Osteoblast (primary cell): Measurements from ENCODE around the gene MYO18B. TPM values are rescaled to one million over a fixed set of nuclear protein-coding genes. Genes with fewer than 3 reads are reported as not detected.

Source experiments
- DNase-seq: peaks from one replicate; pipeline ENCODE4 v3.0.0; 2011; ENCODE audit warnings: low spot score, mixed read lengths; ENCODE audit not compliant: insufficient read length; ENCODE audit errors: missing footprints
- H2AFZ ChIP-seq: 2 replicates; pipeline ENCODE4 v1.6.0; 2011; ENCODE audit warnings: mild to moderate bottlenecking, low read length
- H3K27ac ChIP-seq: 2 replicates; pipeline ENCODE4 v1.5.1; 2011; ENCODE audit warnings: mild to moderate bottlenecking, low read depth, low read length, moderate library complexity
- H3K27me3 ChIP-seq: 2 replicates; pipeline ENCODE4 v1.6.0; 2012; ENCODE audit warnings: mild to moderate bottlenecking, control low read depth, inconsistent platforms, low read length, moderate library complexity; ENCODE audit not compliant: insufficient read depth
- H3K36me3 ChIP-seq: 2 replicates; pipeline ENCODE4 v1.5.1; 2011; ENCODE audit warnings: mild to moderate bottlenecking, low read length, control low read depth, moderate library complexity; ENCODE audit not compliant: insufficient read depth
- H3K4me1 ChIP-seq: 2 replicates; pipeline ENCODE4 v1.5.1; 2011; ENCODE audit warnings: mild to moderate bottlenecking, low read length, control low read depth, moderate library complexity; ENCODE audit not compliant: insufficient read depth
- H3K4me2 ChIP-seq: 2 replicates; pipeline ENCODE4 v1.6.0; 2011; ENCODE audit warnings: mild to moderate bottlenecking, low read length; ENCODE audit not compliant: insufficient read depth
- H3K4me3 ChIP-seq: fragments of 200-600 bp; sonication (generic); 3 replicates; pipeline ENCODE4 v1.5.1; 2012; ENCODE audit warnings: mild to moderate bottlenecking, low read length, inconsistent platforms; ENCODE audit not compliant: insufficient read depth
- H3K79me2 ChIP-seq: 2 replicates; pipeline ENCODE4 v1.6.0; 2012; ENCODE audit warnings: mild to moderate bottlenecking, low read length, control low read depth, inconsistent platforms; ENCODE audit not compliant: insufficient read depth
- H3K9me3 ChIP-seq: 2 replicates; pipeline ENCODE4 v1.5.1; 2011; ENCODE audit warnings: low read depth, low read length, control low read depth
- H4K20me1 ChIP-seq: 2 replicates; pipeline ENCODE4 v1.6.0; 2012; ENCODE audit warnings: mild to moderate bottlenecking, low read length, control low read depth; ENCODE audit not compliant: insufficient read depth
- total RNA-seq: library from RNA; depleted of rRNA; stranded (reverse); fragments of >200 nt; gene quantifications from 2 replicates; pipeline ENCODE4 v1.2.3, GENCODE V29; 2012
- TF ChIP-seq, protein P1 (sequence below): IDR thresholded peaks from 2 replicates; pipeline ENCODE4 v1.5.1; 2011; ENCODE audit warnings: mild to moderate bottlenecking, low read depth, low read length, moderate library complexity; ENCODE audit errors: extremely low read depth

MYO18B gene
- total RNA-seq, 1 donor = under 0.01 TPM

DNA sequence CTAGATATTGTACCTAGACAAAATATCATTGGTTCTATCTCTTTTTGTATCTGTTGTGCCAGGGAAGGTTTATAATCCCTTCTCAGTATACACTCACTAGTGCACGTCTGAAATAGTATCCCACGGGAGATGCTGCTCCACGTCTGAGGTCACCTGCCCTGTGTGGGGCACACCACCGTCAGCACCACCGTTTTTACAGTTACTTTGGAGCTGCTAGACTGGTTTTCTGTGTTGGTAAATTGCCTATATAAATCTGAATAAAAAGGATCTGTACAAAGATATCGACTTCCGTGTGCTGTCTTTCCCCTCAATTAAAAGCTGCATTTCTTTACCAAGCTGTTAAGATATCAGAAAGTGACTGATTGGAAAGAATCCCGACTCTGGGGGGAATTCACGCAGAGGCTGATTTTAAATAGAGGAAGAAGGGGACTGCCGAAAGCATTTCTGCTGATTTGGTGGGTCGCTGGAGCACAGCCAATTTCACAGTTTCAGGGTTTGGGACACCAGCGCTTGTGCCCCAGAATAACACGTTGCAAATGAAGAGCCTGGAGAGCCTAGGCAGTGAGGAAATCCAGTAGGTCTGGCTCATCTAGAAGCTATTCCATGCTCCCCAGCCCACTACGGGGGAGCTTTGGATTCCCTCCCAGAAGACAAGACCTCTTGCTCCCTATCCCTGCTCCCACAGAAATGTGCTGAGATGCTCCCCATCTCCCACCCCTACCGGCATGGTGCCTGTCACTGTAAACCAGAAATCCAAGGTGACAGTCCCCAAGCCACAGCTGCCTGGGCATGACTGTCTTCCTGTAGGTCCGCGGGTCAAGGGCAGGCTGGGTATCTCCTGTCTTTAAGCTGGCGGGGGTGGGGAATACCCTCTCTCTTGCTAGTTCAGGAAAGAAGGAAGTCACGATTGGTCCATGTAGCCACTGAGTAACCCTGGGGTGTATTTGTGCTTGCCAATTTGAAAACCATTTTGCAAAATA is 12.7 kb upstream of the MYO18B start:
- H4K20me1 ChIP-seq = no peaks in the 10 kb centered on the region
- TF ChIP-seq, protein P1, sequence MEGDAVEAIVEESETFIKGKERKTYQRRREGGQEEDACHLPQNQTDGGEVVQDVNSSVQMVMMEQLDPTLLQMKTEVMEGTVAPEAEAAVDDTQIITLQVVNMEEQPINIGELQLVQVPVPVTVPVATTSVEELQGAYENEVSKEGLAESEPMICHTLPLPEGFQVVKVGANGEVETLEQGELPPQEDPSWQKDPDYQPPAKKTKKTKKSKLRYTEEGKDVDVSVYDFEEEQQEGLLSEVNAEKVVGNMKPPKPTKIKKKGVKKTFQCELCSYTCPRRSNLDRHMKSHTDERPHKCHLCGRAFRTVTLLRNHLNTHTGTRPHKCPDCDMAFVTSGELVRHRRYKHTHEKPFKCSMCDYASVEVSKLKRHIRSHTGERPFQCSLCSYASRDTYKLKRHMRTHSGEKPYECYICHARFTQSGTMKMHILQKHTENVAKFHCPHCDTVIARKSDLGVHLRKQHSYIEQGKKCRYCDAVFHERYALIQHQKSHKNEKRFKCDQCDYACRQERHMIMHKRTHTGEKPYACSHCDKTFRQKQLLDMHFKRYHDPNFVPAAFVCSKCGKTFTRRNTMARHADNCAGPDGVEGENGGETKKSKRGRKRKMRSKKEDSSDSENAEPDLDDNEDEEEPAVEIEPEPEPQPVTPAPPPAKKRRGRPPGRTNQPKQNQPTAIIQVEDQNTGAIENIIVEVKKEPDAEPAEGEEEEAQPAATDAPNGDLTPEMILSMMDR = no peak
- no peaks in the 10 kb centered on the region for H3K36me3 ChIP-seq
- no peak overlapping the region for H3K27ac ChIP-seq
- no peak overlapping the region for H3K4me2 ChIP-seq
- H3K4me3 ChIP-seq = no peak overlapping the region
- H3K4me1 ChIP-seq = no peaks in the 10 kb centered on the region
- no peak overlapping the region for H2AFZ ChIP-seq
- H3K27me3 ChIP-seq = no peaks in the 10 kb centered on the region
- no peak for DNase-seq
- no peaks in the 10 kb centered on the region for H3K9me3 ChIP-seq
- H3K79me2 ChIP-seq = no peaks in the 10 kb centered on the region

DNA sequence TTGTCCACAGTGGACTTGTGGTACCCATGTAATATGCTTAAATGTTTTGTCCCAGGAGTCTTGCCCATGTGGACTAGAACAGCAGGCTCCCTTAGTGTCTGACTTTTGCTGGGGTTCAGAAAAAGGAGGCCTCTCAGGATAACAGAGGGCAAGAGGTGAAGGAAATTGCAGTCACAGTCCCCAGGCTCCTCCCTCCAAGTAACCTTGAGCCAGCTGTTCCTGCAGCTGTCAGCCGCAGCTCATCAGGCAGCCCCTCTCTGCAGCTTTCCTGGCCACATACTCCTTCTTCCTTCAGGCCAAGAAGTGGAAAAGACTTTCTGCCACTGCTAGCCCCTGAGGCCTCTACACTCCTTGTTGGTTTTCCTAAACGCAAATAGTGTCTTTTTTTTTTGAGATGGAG is 6.3 kb upstream of the MYO18B start:
- H3K79me2 ChIP-seq = no peaks in the 10 kb centered on the region
- TF ChIP-seq, protein P1 = no peak
- H3K4me1 ChIP-seq = no peaks in the 10 kb centered on the region
- peak; percentile 27 for DNase-seq
- H3K4me2 ChIP-seq = no peak overlapping the region
- no peak overlapping the region for H2AFZ ChIP-seq
- H3K9me3 ChIP-seq = no peaks in the 10 kb centered on the region
- no peaks in the 10 kb centered on the region for H4K20me1 ChIP-seq
- H3K27ac ChIP-seq = no peak overlapping the region
- H3K27me3 ChIP-seq = no peaks in the 10 kb centered on the region
- no peak overlapping the region for H3K4me3 ChIP-seq
- no peaks in the 10 kb centered on the region for H3K36me3 ChIP-seq

DNA sequence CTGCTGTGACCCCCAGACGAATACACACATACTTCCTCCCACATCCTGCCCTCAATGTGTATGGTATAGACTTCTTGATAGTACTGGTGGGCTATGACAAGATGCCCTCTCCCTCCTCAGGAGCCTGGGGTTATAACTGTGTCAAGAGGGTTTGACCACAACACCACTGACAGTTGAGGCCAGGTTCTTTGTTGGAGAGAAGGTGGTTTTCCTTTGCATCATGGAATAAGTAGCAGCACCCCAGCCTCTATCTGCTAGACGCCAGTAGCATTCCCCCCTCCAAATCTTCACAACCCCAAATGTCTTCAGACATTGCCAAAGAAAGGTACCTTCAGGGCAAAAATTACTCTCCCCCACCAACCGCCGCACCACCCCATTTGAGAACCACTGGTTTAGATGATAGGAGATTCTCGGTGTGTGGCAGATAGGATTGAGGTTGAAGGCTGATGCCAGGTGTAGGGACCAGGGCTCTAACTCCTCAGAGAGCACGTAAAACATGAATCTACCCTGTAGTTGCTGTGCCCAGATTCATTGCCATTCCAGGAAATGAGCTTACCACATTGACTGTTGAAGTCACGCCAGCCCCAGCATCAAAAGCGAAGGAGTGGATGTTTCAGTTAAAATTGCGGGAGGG is 5.5 kb upstream of the MYO18B start:
- H3K27me3 ChIP-seq = no peaks in the 10 kb centered on the region
- no peaks in the 10 kb centered on the region for H3K4me1 ChIP-seq
- no peak for DNase-seq

More for the DNA sequence above, 5.5 kb upstream of the MYO18B start:
- Histone ChIP-seq H3K36me3 (no peaks in the 10 kb centered on the region), H4K20me1 (no peaks in the 10 kb centered on the region), H2AFZ (no peak overlapping the region), H3K9me3 (no peaks in the 10 kb centered on the region), H3K27ac (no peak overlapping the region), H3K4me2 (no peak overlapping the region), H3K4me3 (no peak overlapping the region), H3K79me2 (no peaks in the 10 kb centered on the region)
- TF ChIP-seq, protein P1 = no peak
